Hepatocyte (in vitro differentiated cells): ENCODE data around the gene SLC20A1. TPM values are rescaled to one million over a fixed set of nuclear protein-coding genes. Genes with fewer than 3 reads are reported as not detected.

Source experiments
- DNase-seq: peaks from one replicate; pipeline ENCODE4 v3.0.0-alpha.2; 2016; ENCODE audit warnings: low spot score
- H2AFZ ChIP-seq: fragments of 200-600 bp; sonication (generic); 2 replicates; pipeline ENCODE4 v1.6.0; 2016; ENCODE audit warnings: antibody characterized with exemption, mild to moderate bottlenecking
- H3K27ac ChIP-seq: fragments of 200-600 bp; sonication (generic); 2 replicates; pipeline ENCODE4 v1.5.1; 2016; ENCODE audit warnings: mild to moderate bottlenecking
- H3K27me3 ChIP-seq: fragments of 200-600 bp; sonication (generic); 2 replicates; pipeline ENCODE4 v1.6.1; 2016
- H3K36me3 ChIP-seq: fragments of 200-600 bp; sonication (generic); replicated peaks from 2 replicates; pipeline ENCODE4 v1.5.1; 2016; ENCODE audit warnings: low read depth; ENCODE audit not compliant: insufficient read depth
- H3K4me1 ChIP-seq: fragments of 200-600 bp; sonication (generic); 2 replicates; pipeline ENCODE4 v1.5.1; 2016; ENCODE audit warnings: mild to moderate bottlenecking, moderate library complexity; ENCODE audit not compliant: insufficient read depth
- H3K4me2 ChIP-seq: fragments of 200-600 bp; sonication (generic); 2 replicates; pipeline ENCODE4 v1.6.0; 2016
- H3K4me3 ChIP-seq: fragments of 200-600 bp; sonication (generic); 2 replicates; pipeline ENCODE4 v1.5.1; 2016; ENCODE audit warnings: mild to moderate bottlenecking
- H3K79me2 ChIP-seq: fragments of 200-600 bp; sonication (generic); 2 replicates; pipeline ENCODE4 v1.6.0; 2017; ENCODE audit warnings: mild to moderate bottlenecking
- H3K9me2 ChIP-seq: fragments of 200-600 bp; sonication (generic); replicated peaks from 2 replicates; pipeline ENCODE4 v1.6.0; 2017; ENCODE audit warnings: mild to moderate bottlenecking; ENCODE audit not compliant: insufficient read depth
- H3K9me3 ChIP-seq: fragments of 200-600 bp; sonication (generic); 2 replicates; pipeline ENCODE4 v1.5.1; 2016; ENCODE audit warnings: low read depth, mild to moderate bottlenecking
- H4K20me1 ChIP-seq: fragments of 200-600 bp; sonication (generic); 2 replicates; pipeline ENCODE4 v1.6.0; 2016; ENCODE audit warnings: mild to moderate bottlenecking; ENCODE audit not compliant: insufficient read depth, poor library complexity, severe bottlenecking
- EZH2 ChIP-seq: fragments of 200-600 bp; sonication (generic); IDR thresholded peaks from 2 replicates; pipeline ENCODE4 v1.6.1; 2016; ENCODE audit warnings: antibody characterized with exemption, mild to moderate bottlenecking, borderline replicate concordance
- EZH2phosphoT487 ChIP-seq: fragments of 200-600 bp; sonication (generic); IDR thresholded peaks from one replicate; pipeline ENCODE4 v1.6.1; 2018; ENCODE audit warnings: antibody characterized with exemption, mild to moderate bottlenecking, low read depth, moderate library complexity; ENCODE audit not compliant: unreplicated experiment, severe bottlenecking
- WGBS: methylation state at CpG from one replicate; pipeline ENCODE4 v1.1.6; 2016; ENCODE audit warnings: low lambda C conversion rate; ENCODE audit errors: missing lambda C conversion rate; 5-methylcytosine and 5-hydroxymethylcytosine counted together
- polyA plus RNA-seq: library from polyadenylated mRNA; unstranded; fragments of >200 nt; fragmentation: Nextera tagmentation; extraction: Ambion mirVana; gene quantifications from 2 replicates; pipeline ENCODE4 v1.2.1, GENCODE V29; 2016
- total RNA-seq: library from RNA; depleted of rRNA; stranded (reverse); fragments of >200 nt; gene quantifications from 2 replicates; pipeline ENCODE4 v1.2.3, GENCODE V29; 2014
- TF ChIP-seq, protein P1 (sequence below): fragments of 200-600 bp; sonication (generic); IDR thresholded peaks from 2 replicates; pipeline ENCODE4 v1.5.1; 2016; ENCODE audit warnings: antibody characterized with exemption, mild to moderate bottlenecking; ENCODE audit not compliant: poor library complexity

SLC20A1 gene, protein sequence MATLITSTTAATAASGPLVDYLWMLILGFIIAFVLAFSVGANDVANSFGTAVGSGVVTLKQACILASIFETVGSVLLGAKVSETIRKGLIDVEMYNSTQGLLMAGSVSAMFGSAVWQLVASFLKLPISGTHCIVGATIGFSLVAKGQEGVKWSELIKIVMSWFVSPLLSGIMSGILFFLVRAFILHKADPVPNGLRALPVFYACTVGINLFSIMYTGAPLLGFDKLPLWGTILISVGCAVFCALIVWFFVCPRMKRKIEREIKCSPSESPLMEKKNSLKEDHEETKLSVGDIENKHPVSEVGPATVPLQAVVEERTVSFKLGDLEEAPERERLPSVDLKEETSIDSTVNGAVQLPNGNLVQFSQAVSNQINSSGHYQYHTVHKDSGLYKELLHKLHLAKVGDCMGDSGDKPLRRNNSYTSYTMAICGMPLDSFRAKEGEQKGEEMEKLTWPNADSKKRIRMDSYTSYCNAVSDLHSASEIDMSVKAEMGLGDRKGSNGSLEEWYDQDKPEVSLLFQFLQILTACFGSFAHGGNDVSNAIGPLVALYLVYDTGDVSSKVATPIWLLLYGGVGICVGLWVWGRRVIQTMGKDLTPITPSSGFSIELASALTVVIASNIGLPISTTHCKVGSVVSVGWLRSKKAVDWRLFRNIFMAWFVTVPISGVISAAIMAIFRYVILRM
- total RNA-seq (106 and 135 TPM in 2 replicates), polyA plus RNA-seq (63.6 and 66.7 TPM in 2 replicates)

DNA sequence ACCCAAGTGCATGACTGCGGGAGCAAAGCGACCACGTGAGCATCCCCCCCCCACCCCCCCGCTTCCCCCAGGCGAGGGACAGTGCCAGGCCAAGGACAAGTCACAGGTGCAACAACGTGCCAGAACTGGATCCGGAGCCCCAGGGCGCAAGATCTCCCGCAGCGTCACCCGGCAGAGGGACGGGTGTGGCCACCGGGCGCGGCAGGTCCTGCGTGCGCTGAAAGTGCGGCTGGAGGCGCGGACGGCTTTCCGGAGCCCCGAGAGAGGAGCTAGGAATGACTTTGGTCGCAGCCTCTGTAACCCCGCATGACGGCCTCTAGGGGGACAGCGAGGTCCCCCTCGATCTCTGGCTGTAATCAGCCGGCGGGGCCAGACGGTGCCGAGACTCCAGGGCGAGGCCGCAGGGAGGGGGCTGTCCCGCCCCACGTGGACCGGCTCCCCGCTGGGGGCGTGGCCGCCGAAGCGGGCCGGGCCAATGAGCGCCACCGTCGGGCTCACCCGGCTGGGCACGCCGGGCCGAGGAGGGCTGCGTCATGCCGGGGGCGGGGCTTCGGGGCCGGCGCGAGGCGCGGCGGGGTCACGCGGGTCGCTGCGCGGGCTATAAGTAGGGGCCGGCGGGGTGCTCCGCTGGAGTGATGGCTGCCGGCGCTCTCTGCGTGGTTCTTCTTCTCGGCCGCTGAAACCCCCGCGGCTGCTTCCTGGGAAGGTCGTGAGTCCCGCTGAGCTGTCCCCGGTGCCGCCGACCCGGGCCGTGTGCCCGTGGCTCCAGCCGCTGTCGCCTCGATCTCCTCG is at the start of gene SLC20A1:
SLC20A1 (plus strand) TSS at position 630 of the 792 bp plus-strand sequence. CDS start 890 bp downstream, outside the sequence.
- peak within 1 kb of the TSS; percentile 80 for H3K4me2 ChIP-seq
- no peaks in the 10 kb centered on the region for H3K9me2 ChIP-seq
- peak; percentile 96 for DNase-seq
- H4K20me1 ChIP-seq, result peaks cover 16% of the 10 kb centered on the region
- H3K4me1 ChIP-seq, result peaks cover 17% of the 10 kb centered on the region
- no peaks in the 10 kb centered on the region for H3K9me3 ChIP-seq
- H2AFZ ChIP-seq, result peak within 1 kb of the TSS; percentile 43
- H3K79me2 ChIP-seq, result peaks cover 43% of the 10 kb centered on the region
- TF ChIP-seq EZH2 (no peak), EZH2phosphoT487 (no peak)
- TF ChIP-seq, protein P1, sequence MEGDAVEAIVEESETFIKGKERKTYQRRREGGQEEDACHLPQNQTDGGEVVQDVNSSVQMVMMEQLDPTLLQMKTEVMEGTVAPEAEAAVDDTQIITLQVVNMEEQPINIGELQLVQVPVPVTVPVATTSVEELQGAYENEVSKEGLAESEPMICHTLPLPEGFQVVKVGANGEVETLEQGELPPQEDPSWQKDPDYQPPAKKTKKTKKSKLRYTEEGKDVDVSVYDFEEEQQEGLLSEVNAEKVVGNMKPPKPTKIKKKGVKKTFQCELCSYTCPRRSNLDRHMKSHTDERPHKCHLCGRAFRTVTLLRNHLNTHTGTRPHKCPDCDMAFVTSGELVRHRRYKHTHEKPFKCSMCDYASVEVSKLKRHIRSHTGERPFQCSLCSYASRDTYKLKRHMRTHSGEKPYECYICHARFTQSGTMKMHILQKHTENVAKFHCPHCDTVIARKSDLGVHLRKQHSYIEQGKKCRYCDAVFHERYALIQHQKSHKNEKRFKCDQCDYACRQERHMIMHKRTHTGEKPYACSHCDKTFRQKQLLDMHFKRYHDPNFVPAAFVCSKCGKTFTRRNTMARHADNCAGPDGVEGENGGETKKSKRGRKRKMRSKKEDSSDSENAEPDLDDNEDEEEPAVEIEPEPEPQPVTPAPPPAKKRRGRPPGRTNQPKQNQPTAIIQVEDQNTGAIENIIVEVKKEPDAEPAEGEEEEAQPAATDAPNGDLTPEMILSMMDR, result peak; percentile 37
- H3K27me3 ChIP-seq, result no peaks in the 10 kb centered on the region
- peak within 1 kb of the TSS; percentile 66 for H3K4me3 ChIP-seq
- H3K36me3 ChIP-seq, result no peaks in the 10 kb centered on the region
- 2% methylated on average over 39 of the region's 87 CpGs for WGBS
- H3K27ac ChIP-seq, result peak within 1 kb of the TSS; percentile 97

DNA sequence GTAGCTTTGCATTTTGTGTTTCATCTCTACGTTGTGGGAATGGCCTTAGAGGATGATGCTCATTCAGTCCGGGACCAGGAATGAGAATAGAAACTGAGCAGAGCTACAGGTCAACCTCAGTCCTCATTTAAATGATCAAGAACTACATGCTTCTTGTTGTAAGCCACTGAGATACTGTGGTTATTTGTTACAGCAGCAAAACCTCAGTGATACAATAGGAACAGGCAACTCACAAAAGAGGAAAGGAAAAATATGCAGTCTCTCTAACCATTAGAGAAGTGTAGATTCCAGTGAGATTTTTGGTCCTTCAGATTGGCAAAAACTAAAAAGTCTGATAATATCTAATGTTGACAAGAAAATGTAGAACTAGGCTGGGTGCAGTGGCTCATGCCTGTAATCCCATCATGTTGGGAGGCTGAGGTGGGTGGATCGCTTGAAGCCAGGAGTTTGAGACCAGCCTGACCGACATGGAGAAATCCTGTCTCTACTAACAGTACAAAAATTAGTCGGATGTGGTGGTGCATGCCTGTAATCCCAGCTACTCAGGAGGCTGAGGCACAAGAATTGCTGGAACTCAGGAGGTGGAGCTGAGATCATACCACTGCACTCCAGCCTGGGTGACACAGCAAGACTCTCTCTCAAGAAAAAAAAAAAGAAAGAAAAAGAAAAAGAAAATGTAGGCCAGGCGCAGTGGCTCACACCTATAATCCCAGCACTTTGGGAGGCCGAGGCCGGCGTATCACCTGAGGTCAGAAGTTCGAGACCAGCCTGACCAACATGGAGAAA is 48.0 kb upstream of the SLC20A1 start:
- Histone ChIP-seq H2AFZ (no peak overlapping the region), H3K36me3 (no peaks in the 10 kb centered on the region), H4K20me1 (no peaks in the 10 kb centered on the region), H3K9me3 (no peaks in the 10 kb centered on the region), H3K4me1 (no peaks in the 10 kb centered on the region), H3K4me2 (no peak overlapping the region), H3K27ac (no peak overlapping the region), H3K4me3 (no peak overlapping the region), H3K9me2 (no peaks in the 10 kb centered on the region), H3K79me2 (no peaks in the 10 kb centered on the region), H3K27me3 (no peaks in the 10 kb centered on the region)
- TF ChIP-seq EZH2phosphoT487, result no peak
- TF ChIP-seq EZH2, result no peak
- TF ChIP-seq, protein P1, result no peak
- no peak for DNase-seq
- 96% methylated on average over 10 of the region's 10 CpGs for WGBS

DNA sequence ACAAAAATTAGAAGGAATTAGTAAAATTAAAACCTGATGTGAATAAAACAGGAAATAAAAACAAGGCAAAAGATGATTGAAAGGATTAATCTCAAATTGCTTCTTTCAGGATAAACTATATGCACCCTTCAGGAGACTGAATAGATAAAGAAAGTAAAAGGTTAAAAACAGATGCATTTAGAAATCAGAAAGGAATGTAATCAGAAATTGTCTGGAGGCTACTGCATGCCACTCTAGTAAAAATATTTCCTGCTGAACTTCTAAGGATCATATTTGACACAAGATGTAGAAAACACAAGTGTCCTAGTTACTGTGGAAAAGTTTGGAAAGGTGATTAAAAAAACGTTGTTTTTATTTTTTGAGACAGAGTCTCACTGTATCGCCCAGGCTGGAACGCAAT is 45.1 kb upstream of the SLC20A1 start:
- Histone ChIP-seq H3K36me3 (no peaks in the 10 kb centered on the region), H3K4me1 (no peaks in the 10 kb centered on the region), H2AFZ (no peak overlapping the region), H3K4me3 (no peak overlapping the region), H3K27ac (no peak overlapping the region), H4K20me1 (no peaks in the 10 kb centered on the region), H3K9me2 (no peaks in the 10 kb centered on the region), H3K9me3 (no peaks in the 10 kb centered on the region), H3K4me2 (no peak overlapping the region), H3K27me3 (no peaks in the 10 kb centered on the region), H3K79me2 (no peaks in the 10 kb centered on the region)
- DNase-seq, result no peak
- TF ChIP-seq EZH2, result no peak
- no peak for TF ChIP-seq EZH2phosphoT487
- TF ChIP-seq, protein P1, result no peak
- WGBS, result 80% methylated on average over 3 of the region's 3 CpGs
